HUDEP-2 (cell line): ENCODE measurements around the gene RUFY3.
"Not testable (repeated sequence)": the region's sequence is repeated elsewhere in the genome, so short reads cannot be mapped to it uniquely, and the experiment has no call there.

Experiments
- DNase-seq, 76 experiments: peaks; one replicate each; lab custom pipeline; 2025; ENCODE audit not compliant: unreplicated experiment in 76 of 76; lab: John Stamatoyannopoulos, UW

Gene RUFY3, protein sequence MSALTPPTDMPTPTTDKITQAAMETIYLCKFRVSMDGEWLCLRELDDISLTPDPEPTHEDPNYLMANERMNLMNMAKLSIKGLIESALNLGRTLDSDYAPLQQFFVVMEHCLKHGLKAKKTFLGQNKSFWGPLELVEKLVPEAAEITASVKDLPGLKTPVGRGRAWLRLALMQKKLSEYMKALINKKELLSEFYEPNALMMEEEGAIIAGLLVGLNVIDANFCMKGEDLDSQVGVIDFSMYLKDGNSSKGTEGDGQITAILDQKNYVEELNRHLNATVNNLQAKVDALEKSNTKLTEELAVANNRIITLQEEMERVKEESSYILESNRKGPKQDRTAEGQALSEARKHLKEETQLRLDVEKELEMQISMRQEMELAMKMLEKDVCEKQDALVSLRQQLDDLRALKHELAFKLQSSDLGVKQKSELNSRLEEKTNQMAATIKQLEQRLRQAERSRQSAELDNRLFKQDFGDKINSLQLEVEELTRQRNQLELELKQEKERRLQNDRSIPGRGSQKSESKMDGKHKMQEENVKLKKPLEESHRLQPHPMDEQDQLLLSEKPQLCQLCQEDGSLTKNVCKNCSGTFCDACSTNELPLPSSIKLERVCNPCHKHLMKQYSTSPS

DNA sequence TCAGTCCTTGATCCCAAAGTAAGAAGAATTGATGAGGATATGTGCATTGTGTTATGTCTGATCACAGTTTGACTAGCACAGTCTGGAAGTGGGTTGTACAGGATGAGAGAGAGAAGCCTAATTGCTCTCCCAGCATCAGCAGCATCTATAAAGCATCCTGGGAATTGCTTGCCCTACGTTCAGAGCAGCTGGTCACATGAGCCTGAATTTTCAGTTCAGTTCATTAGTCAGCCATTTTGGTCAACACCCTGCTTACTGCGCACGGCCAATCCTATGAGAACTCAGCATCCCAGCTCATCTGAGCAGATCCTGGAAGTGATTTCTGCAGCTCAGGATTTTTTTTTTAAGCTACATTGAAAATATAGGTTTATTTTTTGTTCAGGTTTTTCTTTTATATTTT, at the start of gene RUFY3:
RUFY3 (plus strand) TSS at position 218 of the 400 bp plus-strand sequence. CDS start 610 bp downstream, outside the sequence.
- DNase-seq, result no peak

DNA sequence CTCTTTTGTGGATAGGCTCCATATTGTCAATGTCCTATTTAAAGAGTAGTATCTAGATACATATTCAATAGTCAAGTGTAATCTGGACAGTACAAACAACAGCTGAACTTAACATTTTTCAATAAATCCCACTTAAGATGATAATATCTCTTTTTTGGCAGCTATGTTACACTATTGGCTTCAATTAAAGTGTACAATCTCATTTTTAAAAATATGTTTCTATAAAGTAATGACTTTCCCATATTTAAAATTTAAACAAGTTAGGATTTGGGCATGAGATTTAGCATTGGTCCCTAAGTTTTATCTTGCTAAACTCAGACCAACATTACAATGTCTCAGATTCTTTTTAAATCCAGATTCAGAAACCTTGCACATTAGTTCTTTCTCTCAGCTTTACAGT, 47.6 kb upstream of the RUFY3 start:
- no peak for DNase-seq

DNA sequence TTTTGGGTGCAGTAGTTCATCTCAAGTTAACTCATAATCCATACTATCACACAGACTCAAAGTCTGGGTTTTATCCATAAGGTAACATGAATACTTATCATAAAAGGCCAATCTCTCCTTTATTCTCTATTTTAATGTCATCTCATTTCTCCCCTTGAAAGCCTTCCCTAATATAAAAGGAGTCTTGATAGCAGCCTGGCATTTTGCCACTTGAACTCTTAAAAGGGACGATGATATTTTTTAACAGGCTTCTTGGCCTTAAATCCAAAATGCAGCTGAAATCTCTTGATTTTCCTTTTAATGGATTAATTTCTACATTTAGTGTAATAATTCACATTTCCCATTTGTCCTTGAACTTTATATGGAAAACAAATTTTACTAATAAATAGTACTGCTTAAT, 47.0 kb upstream of the RUFY3 start:
- DNase-seq, result no peak

DNA sequence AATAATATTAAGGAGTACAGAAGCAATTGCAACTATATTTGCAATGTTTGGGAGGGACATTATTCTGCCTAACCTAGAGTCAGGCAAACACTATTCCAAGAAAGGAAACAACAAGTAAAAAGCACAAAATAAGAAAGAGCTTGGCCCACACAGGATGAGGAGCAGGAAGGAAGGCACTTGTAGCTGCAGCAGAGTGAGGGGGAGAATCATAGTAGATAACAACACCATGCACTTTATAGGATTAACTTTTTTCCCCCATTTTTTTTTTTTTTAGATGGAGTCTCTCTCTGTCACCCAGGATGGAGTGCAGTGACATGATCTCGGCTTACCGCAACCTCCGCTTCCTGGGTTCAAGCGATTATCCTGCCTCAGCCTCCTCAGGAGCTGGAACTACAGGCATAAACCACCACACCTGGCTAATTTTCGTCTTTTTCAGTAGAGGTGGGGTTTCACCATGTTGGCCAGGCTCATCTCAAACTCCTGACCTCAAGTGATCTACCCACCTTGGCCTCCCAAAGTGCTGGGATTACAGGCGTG, 45.1 kb upstream of the RUFY3 start:
- DNase-seq, result no peak

DNA sequence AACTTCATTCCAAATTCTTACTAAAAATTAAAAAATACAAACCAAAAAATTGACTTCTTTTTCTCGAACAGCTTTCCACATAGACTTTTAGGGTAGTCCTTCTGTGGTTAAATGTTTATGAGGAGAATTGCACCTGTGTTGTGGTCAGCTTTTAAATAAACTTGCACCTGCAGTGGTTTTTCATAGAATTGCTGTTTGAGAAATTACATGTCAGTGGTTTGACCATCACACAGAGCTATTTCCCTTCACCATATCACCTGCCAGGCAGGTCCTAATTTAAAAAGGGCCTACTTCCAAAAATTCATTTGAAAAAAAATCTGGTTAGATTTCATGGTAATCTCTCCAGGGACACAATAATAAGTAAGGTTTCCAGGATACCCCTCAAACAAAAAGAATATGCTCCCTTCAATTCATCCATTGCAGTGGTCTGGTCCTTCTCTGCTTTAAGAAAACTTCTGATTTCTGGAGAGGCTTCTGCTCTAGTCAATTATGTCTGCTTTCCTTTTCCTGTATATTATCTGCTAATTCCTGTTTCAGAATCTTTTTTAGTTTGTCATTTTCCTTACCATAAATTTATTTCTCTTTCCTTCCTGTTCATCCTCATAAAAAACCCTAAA, 43.3 kb upstream of the RUFY3 start:
- no peak for DNase-seq

DNA sequence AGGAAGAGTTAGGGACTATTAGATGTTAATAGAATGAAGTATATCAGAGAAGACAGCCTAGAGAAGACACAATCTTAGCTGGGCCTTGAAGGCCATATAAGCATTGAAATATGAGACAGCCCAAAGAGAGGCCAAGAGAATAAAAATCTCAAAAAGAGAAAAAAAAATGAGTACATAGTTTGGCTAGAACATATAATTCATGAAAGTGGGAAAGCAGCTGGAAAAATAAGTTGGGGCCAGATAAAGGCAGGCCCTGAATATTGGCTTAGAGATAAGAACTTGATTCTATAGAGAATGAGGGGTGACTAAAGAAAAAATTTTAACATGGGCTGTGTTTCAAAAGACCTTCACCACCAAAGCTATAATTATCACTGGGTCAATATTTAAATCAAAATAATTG, 40.8 kb upstream of the RUFY3 start:
- no peak for DNase-seq

DNA sequence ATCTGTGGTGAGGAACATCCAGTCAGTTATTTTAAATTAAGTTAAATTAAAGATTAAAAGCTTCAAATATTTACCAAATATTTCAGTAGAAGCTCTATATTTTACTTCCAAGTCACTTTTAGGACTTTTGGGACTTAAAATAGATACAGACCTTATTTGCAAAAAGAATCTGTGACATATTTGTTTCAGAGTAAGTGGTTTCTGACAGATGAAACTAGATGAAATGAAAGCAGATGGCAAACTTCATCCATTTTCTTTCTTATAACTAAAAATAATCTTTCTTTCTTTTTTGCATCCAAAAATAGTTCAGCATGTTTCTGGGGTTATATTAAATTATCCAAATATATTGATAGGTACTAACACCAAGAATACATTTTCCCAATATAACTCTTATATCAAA, 40.1 kb upstream of the RUFY3 start:
- DNase-seq, result no peak

DNA sequence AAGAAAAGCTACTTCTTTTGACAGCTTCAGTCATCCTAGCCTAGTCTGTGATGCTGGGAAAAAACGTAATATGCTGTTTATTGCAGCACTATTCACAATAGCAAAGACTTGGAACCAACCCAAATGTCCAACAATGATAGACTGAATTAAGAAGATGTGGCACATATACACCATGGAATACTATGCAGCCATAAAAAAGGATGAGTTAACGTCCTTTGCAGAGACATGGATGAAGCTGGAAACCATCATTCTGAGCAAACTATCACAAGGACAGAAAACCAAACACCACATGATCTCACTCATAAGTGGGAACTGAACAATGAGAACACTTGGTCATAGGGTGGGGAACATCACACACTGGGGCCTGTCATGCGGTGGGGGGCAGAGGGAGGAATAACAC, 39.6 kb upstream of the RUFY3 start:
- DNase-seq, result not testable (repeated sequence)

DNA sequence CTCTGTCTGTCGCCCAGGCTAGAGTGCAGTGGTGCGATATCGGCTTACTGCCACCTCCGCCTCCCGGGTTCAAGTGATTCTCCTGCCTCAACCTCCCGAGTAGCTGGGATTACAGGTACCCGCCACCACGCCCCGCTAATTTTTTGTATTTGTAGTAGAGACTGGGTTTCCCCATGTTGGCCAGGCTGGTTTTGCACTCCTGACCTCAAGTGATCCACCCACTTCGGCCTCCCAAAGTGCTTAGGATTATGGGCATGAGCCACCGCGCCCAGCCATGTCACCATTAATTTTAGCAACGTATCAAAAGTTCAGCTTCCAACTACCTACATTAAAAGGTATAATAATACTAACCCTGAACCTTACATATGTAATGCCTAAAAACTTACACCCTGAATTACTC, 34.4 kb upstream of the RUFY3 start:
- peak in 3 of 76 experiments; percentile 3 to 36 (median 33) for DNase-seq

DNA sequence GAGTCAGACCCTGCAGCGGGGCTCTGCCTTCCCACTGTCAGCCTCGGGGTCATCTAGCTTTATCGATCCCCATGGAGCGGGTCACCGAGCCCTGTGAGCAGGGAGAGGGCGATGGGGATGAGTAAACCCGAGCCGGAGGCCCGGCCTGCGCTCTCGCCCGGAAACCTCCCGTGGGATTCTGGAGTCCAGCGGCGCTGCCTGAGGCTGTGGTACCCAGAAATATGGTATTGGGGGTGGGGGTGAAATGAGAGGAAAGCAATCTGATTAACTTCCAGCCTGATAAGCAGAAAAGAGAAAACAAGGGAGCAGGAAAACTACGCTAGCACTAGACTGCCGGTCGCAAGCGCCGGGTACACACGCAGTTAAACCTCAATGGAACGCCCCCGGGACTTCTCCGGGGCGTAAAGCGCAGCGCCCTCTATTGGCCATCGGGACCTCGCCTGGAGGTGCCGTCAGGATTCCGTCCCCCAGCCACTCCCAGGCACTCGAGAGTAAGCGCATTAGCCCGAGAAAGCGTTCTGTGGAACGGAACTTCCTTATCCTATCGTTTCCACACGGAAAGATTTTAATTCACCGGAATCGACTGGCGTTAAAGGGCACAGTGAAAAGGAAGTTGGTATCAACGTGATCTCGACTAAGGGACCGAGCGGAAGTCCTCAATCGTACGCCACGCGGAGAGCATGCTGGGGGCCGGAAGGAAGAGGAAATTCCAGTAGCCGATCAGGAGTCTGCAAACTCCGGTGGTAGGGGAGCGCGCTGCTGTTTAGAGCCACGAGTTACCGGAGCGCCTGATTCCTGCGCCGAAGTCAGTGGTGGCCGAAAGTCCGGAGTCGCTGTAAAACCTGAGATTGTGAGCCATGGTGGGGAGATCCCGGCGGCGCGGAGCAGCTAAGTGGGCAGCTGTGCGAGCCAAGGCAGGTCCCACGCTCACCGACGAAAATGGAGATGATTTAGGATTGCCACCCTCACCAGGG, 33.7 kb upstream of the RUFY3 start, which contains the start of gene UTP3:
UTP3 (plus strand) TSS at position 712 of the 974 bp plus-strand sequence; CDS start at position 858, 146 bp downstream.
- peak; percentile 71 to 98 (median 92) for DNase-seq

DNA sequence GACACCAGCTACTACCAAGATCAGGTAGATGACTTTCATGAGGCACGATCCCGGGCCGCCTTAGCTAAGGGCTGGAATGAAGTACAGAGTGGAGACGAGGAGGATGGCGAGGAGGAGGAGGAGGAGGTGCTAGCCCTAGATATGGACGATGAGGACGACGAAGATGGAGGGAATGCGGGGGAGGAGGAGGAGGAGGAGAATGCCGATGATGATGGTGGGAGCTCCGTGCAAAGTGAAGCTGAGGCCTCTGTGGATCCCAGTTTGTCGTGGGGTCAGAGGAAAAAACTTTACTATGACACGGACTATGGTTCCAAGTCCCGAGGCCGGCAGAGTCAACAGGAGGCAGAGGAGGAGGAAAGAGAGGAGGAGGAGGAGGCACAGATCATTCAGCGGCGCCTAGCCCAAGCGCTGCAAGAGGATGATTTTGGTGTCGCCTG, 33.0 kb upstream of the RUFY3 start:
- peak in 21 of 76 experiments; percentile 2 to 41 (median 16) for DNase-seq

DNA sequence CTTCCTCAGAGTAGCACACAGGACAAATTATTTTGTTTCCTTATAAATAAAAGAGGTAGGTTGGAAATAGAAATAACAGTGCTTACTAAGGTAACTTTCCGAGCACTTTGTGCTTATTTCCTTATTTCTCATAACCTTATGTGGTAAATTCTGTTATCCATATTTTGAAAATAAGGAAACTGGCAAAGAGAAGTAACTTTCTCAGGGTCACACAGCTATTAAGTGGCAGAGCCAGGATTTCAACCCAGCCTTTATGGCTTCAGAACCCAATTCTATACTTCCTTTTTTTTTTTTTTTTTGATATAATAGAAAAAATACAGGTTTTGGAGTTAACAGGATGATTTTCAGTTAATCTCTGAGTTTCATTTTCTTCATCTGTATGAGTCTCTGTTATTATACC, 30.1 kb upstream of the RUFY3 start:
- DNase-seq, result no peak

DNA sequence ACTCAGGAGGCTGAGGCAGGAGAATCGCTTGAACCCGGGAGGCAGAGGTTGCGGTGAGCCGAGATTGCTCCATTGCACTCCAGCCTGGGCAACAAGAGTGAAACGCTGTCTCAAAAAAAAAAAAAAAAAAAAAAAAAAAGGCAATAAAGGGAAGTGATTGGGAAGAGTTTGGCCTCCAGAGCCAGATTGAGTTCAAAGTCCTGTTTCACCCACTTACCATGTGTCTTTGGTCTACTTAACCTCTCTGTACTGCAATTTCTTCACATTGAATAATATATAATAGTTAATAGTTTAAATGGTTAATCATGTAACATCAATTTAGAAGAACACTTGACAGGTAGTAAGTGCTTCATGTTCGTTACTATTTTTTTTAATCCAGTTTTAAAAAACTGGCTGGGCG, 27.1 kb upstream of the RUFY3 start:
- DNase-seq, result not testable (repeated sequence)

DNA sequence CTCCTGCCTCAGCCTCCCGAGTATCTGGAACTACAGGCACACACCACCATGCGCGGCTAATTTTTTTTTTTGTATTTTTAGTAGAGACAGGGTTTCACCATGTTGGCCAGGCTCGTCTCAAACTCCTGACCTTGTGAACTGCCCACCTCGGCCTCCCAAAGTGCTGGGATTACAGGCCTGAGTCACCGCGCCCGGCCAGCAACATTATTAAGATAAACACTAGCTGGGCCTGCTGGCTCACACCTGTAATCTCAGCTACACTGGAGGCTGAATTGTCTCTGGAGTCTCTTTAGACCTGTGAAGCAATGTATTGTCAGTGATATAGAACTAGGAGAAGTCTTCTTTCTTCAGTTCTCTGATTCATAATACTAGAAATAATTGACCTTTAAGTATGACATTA, 23.3 kb upstream of the RUFY3 start:
- DNase-seq, result not testable (repeated sequence)

DNA sequence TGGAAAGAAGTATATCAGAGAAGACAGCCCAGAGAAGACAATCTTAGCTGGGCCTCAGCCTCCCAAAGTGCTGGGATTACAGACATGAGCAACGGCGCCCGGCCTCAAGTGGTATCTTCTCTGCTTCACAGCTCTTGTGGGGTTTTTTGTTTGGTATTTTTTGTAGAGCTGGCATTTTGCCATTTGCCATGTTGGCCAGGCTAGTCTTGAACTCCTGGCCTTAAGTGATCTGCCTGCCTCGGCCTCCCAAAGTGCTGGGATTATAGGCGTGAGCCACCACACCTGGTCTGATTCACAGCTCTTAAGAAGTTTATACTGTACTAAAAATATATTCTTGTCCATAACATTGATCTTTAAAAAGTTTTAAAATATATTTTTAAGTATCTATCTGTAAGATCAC, 21.1 kb upstream of the RUFY3 start:
- DNase-seq, result no peak

DNA sequence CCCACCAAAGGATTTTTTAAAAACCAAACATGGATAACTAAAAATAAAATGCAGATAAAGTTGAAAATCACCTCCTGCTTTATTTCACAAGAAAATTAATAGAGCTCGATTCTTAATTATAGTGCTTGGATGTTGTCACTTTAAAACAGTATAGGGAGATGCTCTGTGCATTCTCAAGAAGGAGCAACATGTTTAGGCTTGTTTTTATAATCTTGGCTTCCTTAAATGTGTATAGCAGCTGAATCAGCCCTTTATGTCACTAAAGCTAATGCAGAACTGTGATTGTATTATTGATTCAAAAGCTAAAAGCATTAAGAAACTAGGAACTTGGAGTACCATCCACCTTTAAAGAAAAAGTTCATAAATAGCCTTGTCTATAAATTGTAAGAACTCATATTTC, 20.5 kb upstream of the RUFY3 start:
- no peak for DNase-seq

DNA sequence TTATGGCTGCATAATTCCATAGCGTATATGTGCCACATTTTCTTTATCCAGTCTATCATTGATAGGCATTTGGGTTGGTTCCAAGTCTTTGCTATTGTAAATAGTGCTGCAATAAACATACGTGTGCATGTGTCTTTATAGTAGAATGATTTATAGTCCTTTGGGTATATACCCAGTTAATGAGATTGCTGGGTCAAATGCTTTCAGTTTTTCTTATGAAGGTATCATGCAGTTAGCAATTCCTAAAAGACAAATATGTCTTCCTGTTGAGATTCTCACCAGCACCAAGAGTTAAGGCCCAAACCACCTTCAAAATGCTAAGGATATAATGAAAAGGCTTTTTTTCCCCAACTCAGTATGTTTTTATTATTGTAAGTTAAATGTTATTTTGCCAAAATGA, 19.2 kb upstream of the RUFY3 start:
- not testable (repeated sequence) for DNase-seq

DNA sequence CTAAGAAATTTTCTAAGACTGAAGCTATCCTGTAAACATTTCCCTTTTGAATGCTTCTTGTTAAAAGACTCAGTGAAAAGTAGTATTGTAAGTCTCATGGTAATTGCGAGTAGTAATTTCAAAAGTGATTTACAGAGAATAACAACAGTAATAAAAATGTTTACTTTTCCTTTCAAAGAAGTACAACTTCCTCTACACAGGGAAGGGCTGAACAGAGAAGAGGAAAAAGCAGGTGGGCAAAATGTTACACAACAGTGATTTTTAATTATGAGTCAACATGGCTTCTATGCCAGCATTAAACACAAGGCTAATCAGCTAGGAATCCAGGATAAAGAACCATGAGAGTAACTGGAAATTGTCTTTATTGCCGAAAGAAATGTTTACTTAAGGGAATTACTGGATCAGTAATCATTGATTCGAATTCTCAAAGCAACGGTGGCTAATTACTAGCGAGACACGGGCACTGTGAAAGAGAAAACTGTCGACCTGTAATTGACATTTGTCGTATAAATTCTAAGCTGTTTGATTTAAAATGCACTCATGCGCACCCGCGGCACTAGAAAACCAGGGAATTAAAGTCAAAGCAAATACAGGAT, 18.0 kb upstream of the RUFY3 start:
- peak in 1 of 76 experiments; percentile 0 for DNase-seq

DNA sequence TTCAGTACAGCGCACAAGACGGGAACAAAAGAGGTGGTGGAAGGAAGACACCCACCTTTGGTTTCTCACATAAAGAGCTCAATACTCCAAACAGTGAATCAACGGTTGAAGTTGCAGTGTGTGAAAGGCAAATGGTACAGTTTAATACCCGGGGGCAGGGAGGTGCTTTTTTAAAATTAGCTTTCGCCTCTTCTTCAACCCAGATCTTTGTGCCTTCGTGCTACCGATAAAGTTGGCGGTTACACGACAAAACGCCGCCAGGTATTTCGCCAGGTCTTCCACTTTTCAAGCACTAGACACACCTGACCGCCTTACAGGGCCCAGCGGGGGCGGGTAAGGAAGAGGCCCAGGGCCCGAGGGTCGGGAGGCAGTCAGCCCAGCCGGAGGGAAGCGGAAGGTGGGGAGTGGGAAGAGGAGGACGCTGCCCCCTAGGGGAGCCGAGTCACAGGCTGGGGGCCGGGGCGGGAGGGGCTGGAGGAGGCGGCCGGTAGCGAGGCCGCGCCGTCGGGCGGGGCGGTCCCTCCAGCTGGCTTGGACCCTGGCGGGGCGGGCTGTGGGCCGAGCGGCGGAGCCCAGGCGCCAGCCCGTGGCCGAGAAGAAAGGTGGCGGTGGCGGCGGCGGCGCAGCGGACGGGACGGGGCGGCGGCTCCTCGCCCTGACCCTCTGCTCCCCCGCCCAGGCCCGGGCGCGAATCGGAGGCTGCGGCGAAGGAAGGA, 17.4 kb upstream of the RUFY3 start:
- DNase-seq, result peak in 58 of 76 experiments; percentile 2 to 64 (median 38)
